ENCODE data around the gene ABCA3. TPM values are rescaled to one million over a fixed set of nuclear protein-coding genes. Genes with fewer than 3 reads are reported as not detected.

The ABCA3 gene
- total RNA-seq, 1 donor from 2014 or later, result 11.1 TPM

- no peaks in the 10 kb centered on the region for H3K36me3 Mint-ChIP-seq (ENCODE audit: low read depth)
- H3K27me3 Mint-ChIP-seq (ENCODE audit: low read depth), result peaks cover 34% of the 10 kb centered on the region
- H3K27ac Mint-ChIP-seq, result no peak overlapping the region
- no peak for DNase-seq (ENCODE audit: low spot score)
- intact Hi-C loops (cut with micrococcal nuclease), result no loop called here
- H3K9me3 Mint-ChIP-seq, result no peaks in the 10 kb centered on the region
- H3K4me1 Mint-ChIP-seq (ENCODE audit: low read depth), result no peaks in the 10 kb centered on the region
- H3K4me3 Mint-ChIP-seq (ENCODE audit: low read depth), result no peak overlapping the region
These were observed 30.2 kb upstream of the ABCA3 start for GRCh38 chr16:2370721-2371120.

- Mint-ChIP-seq H3K36me3 (ENCODE audit: low read depth) (no peaks in the 10 kb centered on the region), H3K27ac (no peak overlapping the region), H3K4me3 (ENCODE audit: low read depth) (no peak overlapping the region), H3K9me3 (no peaks in the 10 kb centered on the region), H3K27me3 (ENCODE audit: low read depth) (peaks cover 31% of the 10 kb centered on the region), H3K4me1 (ENCODE audit: low read depth) (no peaks in the 10 kb centered on the region)
- no peak for DNase-seq (ENCODE audit: low spot score)
- intact Hi-C loops (cut with micrococcal nuclease), result no loop called here
These were observed 26.3 kb upstream of the ABCA3 start for GRCh38 chr16:2366660-2367309.

- peaks cover 41% of the 10 kb centered on the region for H3K27me3 Mint-ChIP-seq (ENCODE audit: low read depth)
- H3K4me1 Mint-ChIP-seq (ENCODE audit: low read depth), result no peaks in the 10 kb centered on the region
- intact Hi-C loops (cut with micrococcal nuclease), result no loop called here
- no peaks in the 10 kb centered on the region for H3K36me3 Mint-ChIP-seq (ENCODE audit: low read depth)
- H3K27ac Mint-ChIP-seq, result no peak overlapping the region
- no peaks in the 10 kb centered on the region for H3K9me3 Mint-ChIP-seq
- no peak overlapping the region for H3K4me3 Mint-ChIP-seq (ENCODE audit: low read depth)
- no peak for DNase-seq (ENCODE audit: low spot score)
These were observed 25.1 kb upstream of the ABCA3 start for GRCh38 chr16:2365397-2366294.

- no peaks in the 10 kb centered on the region for H3K4me1 Mint-ChIP-seq (ENCODE audit: low read depth)
- no peak overlapping the region for H3K4me3 Mint-ChIP-seq (ENCODE audit: low read depth)
- peaks cover 40% of the 10 kb centered on the region for H3K27me3 Mint-ChIP-seq (ENCODE audit: low read depth)
- H3K9me3 Mint-ChIP-seq, result no peaks in the 10 kb centered on the region
- no peak overlapping the region for H3K27ac Mint-ChIP-seq
- intact Hi-C loops (cut with micrococcal nuclease), result no loop called here
- DNase-seq (ENCODE audit: low spot score), result no peak
- no peaks in the 10 kb centered on the region for H3K36me3 Mint-ChIP-seq (ENCODE audit: low read depth)
These were observed 24.2 kb upstream of the ABCA3 start for GRCh38 chr16:2364638-2365210.

- Mint-ChIP-seq H3K36me3 (ENCODE audit: low read depth) (no peaks in the 10 kb centered on the region), H3K9me3 (no peaks in the 10 kb centered on the region), H3K4me1 (ENCODE audit: low read depth) (no peaks in the 10 kb centered on the region), H3K27me3 (ENCODE audit: low read depth) (peaks cover 45% of the 10 kb centered on the region), H3K27ac (no peak overlapping the region), H3K4me3 (ENCODE audit: low read depth) (no peak overlapping the region)
- intact Hi-C loops (cut with micrococcal nuclease), result no loop called here
- no peak for DNase-seq (ENCODE audit: low spot score)
These were observed 21.7 kb upstream of the ABCA3 start for GRCh38 chr16:2362218-2362617.

- no peak for DNase-seq (ENCODE audit: low spot score)
- H3K36me3 Mint-ChIP-seq (ENCODE audit: low read depth), result no peaks in the 10 kb centered on the region
- no peak overlapping the region for H3K27ac Mint-ChIP-seq
- no peaks in the 10 kb centered on the region for H3K9me3 Mint-ChIP-seq
- intact Hi-C loops (cut with micrococcal nuclease), result no loop called here
- no peak overlapping the region for H3K4me3 Mint-ChIP-seq (ENCODE audit: low read depth)
- H3K4me1 Mint-ChIP-seq (ENCODE audit: low read depth), result no peaks in the 10 kb centered on the region
- H3K27me3 Mint-ChIP-seq (ENCODE audit: low read depth), result peaks cover 45% of the 10 kb centered on the region
These were observed 20.6 kb upstream of the ABCA3 start for GRCh38 chr16:2361129-2361528.

GRCh38 chr16:2359919-2360318 lies 19.4 kb upstream of the ABCA3 start:
- no peak for DNase-seq (ENCODE audit: low spot score)
- Mint-ChIP-seq H3K27me3 (ENCODE audit: low read depth) (peaks cover 39% of the 10 kb centered on the region), H3K36me3 (ENCODE audit: low read depth) (no peaks in the 10 kb centered on the region), H3K4me1 (ENCODE audit: low read depth) (no peaks in the 10 kb centered on the region), H3K4me3 (ENCODE audit: low read depth) (no peak overlapping the region), H3K27ac (no peak overlapping the region), H3K9me3 (no peaks in the 10 kb centered on the region)
- intact Hi-C loops (cut with micrococcal nuclease), result no loop called here

- no peak for DNase-seq (ENCODE audit: low spot score)
- no peak overlapping the region for H3K27ac Mint-ChIP-seq
- no peaks in the 10 kb centered on the region for H3K4me1 Mint-ChIP-seq (ENCODE audit: low read depth)
- H3K27me3 Mint-ChIP-seq (ENCODE audit: low read depth), result peaks cover 34% of the 10 kb centered on the region
- H3K36me3 Mint-ChIP-seq (ENCODE audit: low read depth), result no peaks in the 10 kb centered on the region
- intact Hi-C loops (cut with micrococcal nuclease), result no loop called here
- H3K4me3 Mint-ChIP-seq (ENCODE audit: low read depth), result no peak overlapping the region
- H3K9me3 Mint-ChIP-seq, result no peaks in the 10 kb centered on the region
These were observed 18.3 kb upstream of the ABCA3 start for GRCh38 chr16:2358811-2359210.

GRCh38 chr16:2357331-2357730 lies 16.8 kb upstream of the ABCA3 start:
- no peak for DNase-seq (ENCODE audit: low spot score)
- no peaks in the 10 kb centered on the region for H3K9me3 Mint-ChIP-seq
- intact Hi-C loops (cut with micrococcal nuclease), result no loop called here

GRCh38 chr16:2350500-2350899 lies 10.0 kb upstream of the ABCA3 start:
- intact Hi-C loops (cut with micrococcal nuclease), result no loop called here
- Mint-ChIP-seq H3K4me3 (ENCODE audit: low read depth) (no peak overlapping the region), H3K36me3 (ENCODE audit: low read depth) (no peaks in the 10 kb centered on the region), H3K27ac (no peak overlapping the region), H3K27me3 (ENCODE audit: low read depth) (peaks cover 33% of the 10 kb centered on the region), H3K4me1 (ENCODE audit: low read depth) (no peaks in the 10 kb centered on the region), H3K9me3 (no peaks in the 10 kb centered on the region)
- no peak for DNase-seq (ENCODE audit: low spot score)

More at GRCh38 chr16:2357331-2357730, 16.8 kb upstream of the ABCA3 start:
- no peaks in the 10 kb centered on the region for H3K36me3 Mint-ChIP-seq (ENCODE audit: low read depth)
- H3K4me1 Mint-ChIP-seq (ENCODE audit: low read depth), result no peaks in the 10 kb centered on the region
- H3K27ac Mint-ChIP-seq, result no peak overlapping the region
- H3K4me3 Mint-ChIP-seq (ENCODE audit: low read depth), result no peak overlapping the region
- peaks cover 41% of the 10 kb centered on the region for H3K27me3 Mint-ChIP-seq (ENCODE audit: low read depth)

GRCh38 chr16:2343211-2343610 lies 2.7 kb upstream of the ABCA3 start:
- Mint-ChIP-seq H3K9me3 (no peaks in the 10 kb centered on the region), H3K4me3 (ENCODE audit: low read depth) (no peak overlapping the region), H3K36me3 (ENCODE audit: low read depth) (no peaks in the 10 kb centered on the region), H3K4me1 (ENCODE audit: low read depth) (peaks cover 19% of the 10 kb centered on the region), H3K27ac (no peak overlapping the region), H3K27me3 (ENCODE audit: low read depth) (peaks cover 33% of the 10 kb centered on the region)
- no peak for DNase-seq (ENCODE audit: low spot score)
- intact Hi-C loops (cut with micrococcal nuclease), result loop anchor here (5.0 kb wide), 2 partner anchors 169 to 321 kb away; partner anchors contain the start of gene ATP6V0C

GRCh38 chr16:2341456-2342447 lies 1.2 kb upstream of the ABCA3 start:
- Mint-ChIP-seq H3K27ac (no peak overlapping the region), H3K27me3 (ENCODE audit: low read depth) (peaks cover 33% of the 10 kb centered on the region), H3K9me3 (no peaks in the 10 kb centered on the region), H3K4me3 (ENCODE audit: low read depth) (no peak overlapping the region), H3K36me3 (ENCODE audit: low read depth) (no peaks in the 10 kb centered on the region), H3K4me1 (ENCODE audit: low read depth) (peaks cover 23% of the 10 kb centered on the region)
- intact Hi-C loops (cut with micrococcal nuclease), result loop anchor here (2.0 to 5.0 kb wide), 3 partner anchors 87 to 319 kb away; partner anchors contain the start of genes ATP6V0C and CCNF
- DNase-seq (ENCODE audit: low spot score), result no peak
